ENCODE data around the gene ARMC6.

The ARMC6 gene

GRCh38 chr19:19033426-19034203 lies at the start of gene ARMC6, which contains the start of gene SUGP2:
TSS of gene ARMC6 (plus strand) at chr19:19033603. CDS start at chr19:19034210, 607 bp downstream.
TSS of gene SUGP2 (minus strand) at chr19:19033517. CDS start at chr19:19031071, 2,446 bp downstream.
- peak within 1 kb of the TSS; percentile 69 for H3K9ac ChIP-seq

GRCh38 chr19:18984251-18984650 lies 49.2 kb upstream of the ARMC6 start:
- Histone ChIP-seq H3K4me2 (ENCODE audit: low read length) (no peak overlapping the region), H3K9me3 (ENCODE audit: control insufficient read depth, low read length) (no peaks in the 10 kb centered on the region), H3K9ac (no peak overlapping the region), H2AFZ (no peak overlapping the region), H3K27ac (no peak overlapping the region), H3K4me1 (peaks cover 4% of the 10 kb centered on the region), H3K79me2 (no peaks in the 10 kb centered on the region), H3K4me3 (ENCODE audit: low read depth, low read length) (no peak overlapping the region), H3K36me3 (ENCODE audit: control insufficient read depth, insufficient read depth, low read length) (no peaks in the 10 kb centered on the region), H3K27me3 (ENCODE audit: control insufficient read depth, insufficient read depth, low read length) (no peaks in the 10 kb centered on the region)
- TF ChIP-seq CTCF (IDR thresholded peaks at IDR 0.05) = no peak

More at GRCh38 chr19:19033426-19034203, at the start of gene ARMC6, which contains the start of gene SUGP2:
- H2AFZ ChIP-seq = peak within 1 kb of the TSS; percentile 78
- H3K27me3 ChIP-seq (ENCODE audit: control insufficient read depth, insufficient read depth, low read length) = no peaks in the 10 kb centered on the region
- peak; percentile 21 for TF ChIP-seq CTCF (IDR thresholded peaks at IDR 0.05)
- peak within 1 kb of the TSS; percentile 93 for H3K27ac ChIP-seq
- H3K4me3 ChIP-seq (ENCODE audit: low read depth, low read length) = peak within 1 kb of the TSS; percentile 92
- H3K9me3 ChIP-seq (ENCODE audit: control insufficient read depth, low read length) = no peaks in the 10 kb centered on the region
- H3K4me1 ChIP-seq = no peaks in the 10 kb centered on the region
- H3K79me2 ChIP-seq = peaks cover 44% of the 10 kb centered on the region
- no peaks in the 10 kb centered on the region for H3K36me3 ChIP-seq (ENCODE audit: control insufficient read depth, insufficient read depth, low read length)
- peak within 1 kb of the TSS; percentile 93 for H3K4me2 ChIP-seq (ENCODE audit: low read length)

GRCh38 chr19:18985257-18985656 lies 48.1 kb upstream of the ARMC6 start:
- no peak overlapping the region for H3K4me3 ChIP-seq (ENCODE audit: low read depth, low read length)
- H3K27me3 ChIP-seq (ENCODE audit: control insufficient read depth, insufficient read depth, low read length) = no peaks in the 10 kb centered on the region
- H3K79me2 ChIP-seq = no peaks in the 10 kb centered on the region
- no peaks in the 10 kb centered on the region for H3K9me3 ChIP-seq (ENCODE audit: control insufficient read depth, low read length)
- H3K36me3 ChIP-seq (ENCODE audit: control insufficient read depth, insufficient read depth, low read length) = no peaks in the 10 kb centered on the region
- TF ChIP-seq CTCF (IDR thresholded peaks at IDR 0.05) = no peak
- no peak overlapping the region for H2AFZ ChIP-seq
- H3K9ac ChIP-seq = no peak overlapping the region
- peaks cover 4% of the 10 kb centered on the region for H3K4me1 ChIP-seq
- no peak overlapping the region for H3K4me2 ChIP-seq (ENCODE audit: low read length)
- no peak overlapping the region for H3K27ac ChIP-seq

- H3K4me1 ChIP-seq = peaks cover 4% of the 10 kb centered on the region
- TF ChIP-seq CTCF (IDR thresholded peaks at IDR 0.05) = no peak
- H3K4me3 ChIP-seq (ENCODE audit: low read depth, low read length) = no peak overlapping the region
- H2AFZ ChIP-seq = no peak overlapping the region
- no peaks in the 10 kb centered on the region for H3K27me3 ChIP-seq (ENCODE audit: control insufficient read depth, insufficient read depth, low read length)
- H3K36me3 ChIP-seq (ENCODE audit: control insufficient read depth, insufficient read depth, low read length) = no peaks in the 10 kb centered on the region
- H3K9ac ChIP-seq = no peak overlapping the region
- H3K9me3 ChIP-seq (ENCODE audit: control insufficient read depth, low read length) = no peaks in the 10 kb centered on the region
- H3K27ac ChIP-seq = no peak overlapping the region
- H3K4me2 ChIP-seq (ENCODE audit: low read length) = no peak overlapping the region
- H3K79me2 ChIP-seq = no peaks in the 10 kb centered on the region
These were observed 45.9 kb upstream of the ARMC6 start for GRCh38 chr19:18987456-18987855.
